H9 (cell line): Measurements from ENCODE around the gene PRSS8. TPM values are rescaled to one million over a fixed set of nuclear protein-coding genes. Genes with fewer than 3 reads are reported as not detected.

Experiments used
- DNase-seq: peaks from one replicate; pipeline ENCODE4 v3.0.0-alpha.2; 2017
- H2AFZ ChIP-seq: one replicate; pipeline ENCODE4 v1.6.1; 2013; ENCODE audit warnings: mild to moderate bottlenecking, low read length, control low read depth, moderate library complexity
- H2AK5ac ChIP-seq: 2 replicates; pipeline ENCODE4 v1.6.1; 2013; ENCODE audit warnings: low read length, control low read depth, mixed read lengths; ENCODE audit not compliant: insufficient read length
- H2BK120ac ChIP-seq: one replicate; pipeline ENCODE4 v1.6.1; 2013; ENCODE audit warnings: low read depth, mild to moderate bottlenecking, low read length, control low read depth, inconsistent platforms; ENCODE audit not compliant: poor library complexity, severe bottlenecking
- H2BK12ac ChIP-seq: 2 replicates; pipeline ENCODE4 v1.6.1; 2013; ENCODE audit warnings: low read length, control low read depth, mixed read lengths, low read depth; ENCODE audit not compliant: insufficient read length
- H2BK15ac ChIP-seq: 2 replicates; pipeline ENCODE4 v1.6.1; 2013; ENCODE audit warnings: low read depth, low read length, control low read depth
- H2BK20ac ChIP-seq: one replicate; pipeline ENCODE4 v1.6.1; 2013; ENCODE audit warnings: low read depth, mild to moderate bottlenecking, low read length, control low read depth, inconsistent platforms; ENCODE audit not compliant: poor library complexity, severe bottlenecking
- H2BK5ac ChIP-seq: 2 replicates; pipeline ENCODE4 v1.6.1; 2013; ENCODE audit warnings: low read length, control low read depth, mixed read lengths; ENCODE audit not compliant: insufficient read length
- H3K14ac ChIP-seq: 2 replicates; pipeline ENCODE4 v1.6.1; 2013; ENCODE audit warnings: low read length, control low read depth; ENCODE audit not compliant: insufficient read depth
- H3K18ac ChIP-seq: 2 replicates; pipeline ENCODE4 v1.6.1; 2013; ENCODE audit warnings: low read depth, mild to moderate bottlenecking, mixed read lengths, low read length, control low read depth; ENCODE audit not compliant: insufficient read length
- H3K23ac ChIP-seq: 2 replicates; pipeline ENCODE4 v1.6.1; 2013; ENCODE audit warnings: low read length, control low read depth, mixed read lengths, low read depth; ENCODE audit not compliant: insufficient read length
- H3K23me2 ChIP-seq: 2 replicates; pipeline ENCODE4 v1.6.1; 2013; ENCODE audit warnings: low read depth, mild to moderate bottlenecking, mixed read lengths, low read length, control low read depth; ENCODE audit not compliant: insufficient read length, poor library complexity, severe bottlenecking
- H3K27ac ChIP-seq: 2 replicates; pipeline ENCODE4 v1.5.1; 2013; ENCODE audit warnings: low read length, control low read depth, mixed read lengths, low read depth; ENCODE audit not compliant: insufficient read length
- H3K27me3 ChIP-seq: 2 replicates; pipeline ENCODE4 v1.6.1; 2013; ENCODE audit warnings: low read length, control low read depth, inconsistent platforms; ENCODE audit not compliant: insufficient read depth
- H3K4ac ChIP-seq: 2 replicates; pipeline ENCODE4 v1.6.1; 2013; ENCODE audit warnings: low read depth, mild to moderate bottlenecking, control low read depth, inconsistent platforms, low read length, moderate library complexity
- H3K4me1 ChIP-seq: 2 replicates; pipeline ENCODE4 v1.6.1; 2013; ENCODE audit warnings: low read length, control low read depth, inconsistent platforms; ENCODE audit not compliant: insufficient read depth
- H3K4me2 ChIP-seq: 2 replicates; pipeline ENCODE4 v1.6.1; 2013; ENCODE audit warnings: low read length, control low read depth, mixed read lengths; ENCODE audit not compliant: insufficient read length, insufficient read depth
- H3K56ac ChIP-seq: 2 replicates; pipeline ENCODE4 v1.6.1; 2013; ENCODE audit warnings: low read depth, mild to moderate bottlenecking, mixed read lengths, low read length, control low read depth; ENCODE audit not compliant: insufficient read length
- H3K79me1 ChIP-seq: 2 replicates; pipeline ENCODE4 v1.6.1; 2013; ENCODE audit warnings: low read depth, mild to moderate bottlenecking, moderate library complexity, low read length, control low read depth, inconsistent platforms; ENCODE audit not compliant: insufficient read depth, poor library complexity, severe bottlenecking
- H3K79me2 ChIP-seq: 2 replicates; pipeline ENCODE4 v1.6.1; 2013; ENCODE audit warnings: low read length, control low read depth, inconsistent platforms; ENCODE audit not compliant: insufficient read depth
- H3K9ac ChIP-seq: 2 replicates; pipeline ENCODE4 v1.6.1; 2013; ENCODE audit warnings: low read length, control low read depth, mixed read lengths; ENCODE audit not compliant: insufficient read length; ENCODE audit errors: extremely low read depth
- H3K9me3 ChIP-seq: one replicate; pipeline ENCODE4 v1.6.1; 2013; ENCODE audit warnings: low read depth, low read length, inconsistent platforms; ENCODE audit not compliant: control insufficient read depth
- H3T11ph ChIP-seq: one replicate; pipeline ENCODE4 v1.6.1; 2013; ENCODE audit warnings: mild to moderate bottlenecking, low read length, control low read depth, inconsistent platforms
- H4K20me1 ChIP-seq: one replicate; pipeline ENCODE4 v1.6.1; 2013; ENCODE audit not compliant: control insufficient read depth, insufficient read length, insufficient read depth
- H4K5ac ChIP-seq: 2 replicates; pipeline ENCODE4 v1.6.1; 2013; ENCODE audit warnings: low read depth, mild to moderate bottlenecking, mixed read lengths, low read length, control low read depth; ENCODE audit not compliant: insufficient read length
- H4K8ac ChIP-seq: replicated peaks from 2 replicates; pipeline ENCODE4 v1.6.1; 2013; ENCODE audit warnings: low read length, control low read depth, mixed read lengths, low read depth; ENCODE audit not compliant: insufficient read length
- H4K91ac ChIP-seq: 2 replicates; pipeline ENCODE4 v1.6.1; 2013; ENCODE audit warnings: low read depth, mild to moderate bottlenecking, moderate library complexity, mixed read lengths, low read length, control low read depth; ENCODE audit not compliant: insufficient read length
- H3K27ac Mint-ChIP-seq, 3 experiments: 2 replicates in 2 of 3; 3 replicates in 1 of 3; pipeline ENCODE4 v1.8.0; 2020 to 2021; ENCODE audit warnings: mixed read lengths in 3 of 3, mild to moderate bottlenecking in 1 of 3, moderate library complexity in 1 of 3
- H3K27me3 Mint-ChIP-seq: 2 replicates; pipeline ENCODE4 v1.8.0; 2021; ENCODE audit warnings: low read depth, mild to moderate bottlenecking, moderate library complexity, mixed read lengths
- H3K36me3 Mint-ChIP-seq, 3 experiments: 2 replicates in 2 of 3; 3 replicates in 1 of 3; pipeline ENCODE4 v1.8.0; 2020 to 2021; ENCODE audit warnings: low read depth in 3 of 3, mixed read lengths in 3 of 3; ENCODE audit not compliant: insufficient read depth in 1 of 3
- H3K4me1 Mint-ChIP-seq, 2 experiments: 2 replicates each; pipeline ENCODE4 v1.8.0; 2020; ENCODE audit warnings: mixed read lengths in 2 of 2
- H3K4me3 Mint-ChIP-seq, 2 experiments: 2 replicates in 1 of 2; 3 replicates in 1 of 2; pipeline ENCODE4 v1.8.0; 2020 to 2021; ENCODE audit warnings: mild to moderate bottlenecking in 2 of 2, mixed read lengths in 2 of 2, moderate library complexity in 1 of 2
- H3K9me3 Mint-ChIP-seq, 2 experiments: 2 replicates in 1 of 2; 3 replicates in 1 of 2; pipeline ENCODE4 v1.8.0; 2020; ENCODE audit warnings: mild to moderate bottlenecking in 2 of 2, mixed read lengths in 2 of 2, moderate library complexity in 1 of 2
- WGBS: extraction: QIAGEN DNeasy Blood & Tissue Kit; methylation state at CpG from one replicate; pipeline ENCODE4 v1.1.7; 2013; ENCODE audit warnings: missing lambda C conversion rate, low lambda C conversion rate, mixed read lengths; ENCODE audit not compliant: insufficient read length; ENCODE audit errors: extremely low coverage; 5-methylcytosine and 5-hydroxymethylcytosine counted together
- total RNA-seq: library from RNA; stranded (reverse); gene quantifications from 2 replicates; pipeline ENCODE4 v1.2.1, GENCODE V29; 2021
- TF ChIP-seq, protein P1 (sequence below): fragments of 200-600 bp; sonication (generic); conservative IDR thresholded peaks from 3 replicates; pipeline ENCODE4 v1.8.0; 2021; ENCODE audit warnings: antibody characterized with exemption, mild to moderate bottlenecking

The PRSS8 gene
- total RNA-seq, 1 experiment from 2014 or later = 64.0 TPM

DNA sequence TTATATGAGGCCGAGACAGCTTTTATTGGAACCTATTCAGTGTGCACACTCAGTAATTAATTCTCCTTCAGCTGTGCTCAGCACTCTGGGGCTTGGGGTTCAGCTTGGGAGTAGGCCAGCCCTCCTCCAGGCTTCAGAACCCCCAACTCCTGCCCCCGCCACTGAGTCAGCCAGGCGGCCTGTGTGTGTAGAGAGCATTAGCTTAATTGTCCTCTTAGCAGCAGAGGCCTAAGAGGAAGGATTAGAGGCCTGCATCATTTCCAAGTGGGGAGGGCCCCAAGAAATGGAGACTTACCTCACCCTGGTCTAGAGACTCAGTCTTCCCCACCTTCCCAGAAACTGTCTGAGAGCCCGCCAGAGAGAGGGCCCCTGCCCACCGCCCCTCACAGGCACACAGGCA is 47.6 kb downstream of the PRSS8 start:
- Histone ChIP-seq H3K18ac (no peak overlapping the region), H2BK5ac (no peak overlapping the region), H2BK12ac (no peak overlapping the region), H4K91ac (no peak overlapping the region), H3K4me2 (no peak overlapping the region), H3K4ac (no peak overlapping the region), H3K9me3 (no peaks in the 10 kb centered on the region), H3K9ac (no peak overlapping the region), H3T11ph (no peak overlapping the region), H2AK5ac (no peak overlapping the region), H3K23me2 (no peaks in the 10 kb centered on the region), H3K23ac (no peak overlapping the region), H2BK20ac (no peak overlapping the region), H3K79me1 (peaks cover 2% of the 10 kb centered on the region), H2BK120ac (no peak overlapping the region), H3K27me3 (no peaks in the 10 kb centered on the region), H4K20me1 (no peaks in the 10 kb centered on the region), H2BK15ac (no peak overlapping the region), H3K4me1 (no peaks in the 10 kb centered on the region), H2AFZ (no peak overlapping the region), H3K27ac (no peak overlapping the region), H4K8ac (no peak overlapping the region), H3K56ac (no peak overlapping the region), H4K5ac (no peak overlapping the region), H3K14ac (no peak overlapping the region), H3K79me2 (peaks cover 2% of the 10 kb centered on the region; the same call in 1 of the 2 replicates)
- Mint-ChIP-seq H3K27me3 (no peaks in the 10 kb centered on the region), H3K36me3 (peaks cover 5 to 29% (median 27%) of the 10 kb centered on the region in 3 experiments; a peak in 6 of 7 replicates), H3K27ac (no peak overlapping the region), H3K4me1 (no peaks in the 10 kb centered on the region; a peak in 1 of 4 replicates), H3K4me3 (no peak overlapping the region), H3K9me3 (no peaks in the 10 kb centered on the region)
- WGBS = no CpG with 5 or more reads among the region's 5 CpGs
- DNase-seq = no peak
- TF ChIP-seq, protein P1, sequence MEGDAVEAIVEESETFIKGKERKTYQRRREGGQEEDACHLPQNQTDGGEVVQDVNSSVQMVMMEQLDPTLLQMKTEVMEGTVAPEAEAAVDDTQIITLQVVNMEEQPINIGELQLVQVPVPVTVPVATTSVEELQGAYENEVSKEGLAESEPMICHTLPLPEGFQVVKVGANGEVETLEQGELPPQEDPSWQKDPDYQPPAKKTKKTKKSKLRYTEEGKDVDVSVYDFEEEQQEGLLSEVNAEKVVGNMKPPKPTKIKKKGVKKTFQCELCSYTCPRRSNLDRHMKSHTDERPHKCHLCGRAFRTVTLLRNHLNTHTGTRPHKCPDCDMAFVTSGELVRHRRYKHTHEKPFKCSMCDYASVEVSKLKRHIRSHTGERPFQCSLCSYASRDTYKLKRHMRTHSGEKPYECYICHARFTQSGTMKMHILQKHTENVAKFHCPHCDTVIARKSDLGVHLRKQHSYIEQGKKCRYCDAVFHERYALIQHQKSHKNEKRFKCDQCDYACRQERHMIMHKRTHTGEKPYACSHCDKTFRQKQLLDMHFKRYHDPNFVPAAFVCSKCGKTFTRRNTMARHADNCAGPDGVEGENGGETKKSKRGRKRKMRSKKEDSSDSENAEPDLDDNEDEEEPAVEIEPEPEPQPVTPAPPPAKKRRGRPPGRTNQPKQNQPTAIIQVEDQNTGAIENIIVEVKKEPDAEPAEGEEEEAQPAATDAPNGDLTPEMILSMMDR = no peak
